Common myeloid progenitor, CD34-positive (primary cell): ENCODE data around the gene CHAMP1.

Source experiments
- CTCF ChIA-PET: fragments of 350-600 bp; sonication (Branson Sonifier 250); formaldehyde crosslinking; loops from one replicate; lab custom pipeline; 2021; ENCODE audit warnings: antibody characterized with exemption; lab: Charles Lee
- POLR2A ChIA-PET: fragments of 350-600 bp; sonication (Branson Sonifier 250); formaldehyde crosslinking; loops from one replicate; lab custom pipeline; 2021; ENCODE audit warnings: antibody characterized with exemption; lab: Charles Lee
- DNase-seq, 3 donors: peaks; one replicate each; pipeline versions ENCODE4 v3.0.0 to v3.0.0-alpha.2; 2013
- H3K27ac ChIP-seq, 2 experiments: 1 replicate in 1 of 2; 2 replicates in 1 of 2; pipeline ENCODE4 v1.7.0; 2013; ENCODE audit warnings: inconsistent platforms in 2 of 2, low read length in 2 of 2, mild to moderate bottlenecking in 2 of 2, low read depth in 1 of 2, moderate library complexity in 1 of 2; ENCODE audit not compliant: severe bottlenecking in 2 of 2, insufficient read depth in 1 of 2, poor library complexity in 1 of 2
- H3K27me3 ChIP-seq, 5 experiments: replicated peaks in 2 of 5; 1 replicate in 3 of 5; 2 replicates in 2 of 5; pipeline versions ENCODE4 v1.6.1 to v1.7.0; 2013; ENCODE audit warnings: low read length in 4 of 5, mild to moderate bottlenecking in 2 of 5, moderate library complexity in 2 of 5, inconsistent platforms in 1 of 5; ENCODE audit not compliant: insufficient read depth in 5 of 5, control insufficient read depth in 4 of 5
- H3K36me3 ChIP-seq, 4 experiments: 1 replicate in 2 of 4; 2 replicates in 2 of 4; pipeline versions ENCODE4 v1.6.1 to v1.7.0; 2013; ENCODE audit warnings: low read length in 3 of 4, control low read depth in 1 of 4, mild to moderate bottlenecking in 1 of 4; ENCODE audit not compliant: control insufficient read depth in 4 of 4, insufficient read depth in 4 of 4
- H3K4me1 ChIP-seq, 4 experiments: 1 replicate in 3 of 4; 2 replicates in 1 of 4; pipeline versions ENCODE4 v1.6.1 to v1.7.1; 2013; ENCODE audit warnings: low read length in 3 of 4, mild to moderate bottlenecking in 3 of 4, control low read depth in 1 of 4, inconsistent platforms in 1 of 4, moderate library complexity in 1 of 4; ENCODE audit not compliant: control insufficient read depth in 4 of 4, insufficient read depth in 4 of 4; ENCODE audit errors: control extremely low read depth in 1 of 4
- H3K4me3 ChIP-seq, 7 experiments: 1 replicate in 4 of 7; 2 replicates in 3 of 7; pipeline versions ENCODE4 v1.5.1 to v1.7.0; 2013; ENCODE audit warnings: mild to moderate bottlenecking in 7 of 7, low read length in 6 of 7, moderate library complexity in 6 of 7, inconsistent platforms in 2 of 7, low read depth in 2 of 7, control low read depth in 1 of 7; ENCODE audit not compliant: insufficient read depth in 4 of 7, control insufficient read depth in 1 of 7; ENCODE audit errors: extremely low read depth in 1 of 7
- H3K9me3 ChIP-seq, 5 experiments: 1 replicate in 4 of 5; 2 replicates in 1 of 5; pipeline versions ENCODE4 v1.6.1 to v1.7.1; 2013; ENCODE audit warnings: low read length in 4 of 5, mild to moderate bottlenecking in 2 of 5, inconsistent platforms in 1 of 5, low read depth in 1 of 5, moderate library complexity in 1 of 5; ENCODE audit not compliant: control insufficient read depth in 4 of 5, insufficient read depth in 2 of 5; ENCODE audit errors: control extremely low read depth in 1 of 5
- WGBS: methylation state at CpG from one replicate; pipeline ENCODE4 v1.1.5; 2013; ENCODE audit not compliant: insufficient coverage; 5-methylcytosine and 5-hydroxymethylcytosine counted together

The CHAMP1 gene

GRCh38 chr13:114275304-114275703 is 39.0 kb upstream of the CHAMP1 start:
- CTCF ChIA-PET: no interaction called here
- no peaks in the 10 kb centered on the region for H3K9me3 ChIP-seq
- WGBS: 50% methylated on average over 2 of the region's 7 CpGs
- peaks cover 10 to 43% (median 19%) of the 10 kb centered on the region in 4 experiments for H3K36me3 ChIP-seq
- peak overlapping the region in 1 of 7 experiments; percentile 27 for H3K4me3 ChIP-seq
- no peaks in the 10 kb centered on the region for H3K27me3 ChIP-seq
- POLR2A ChIA-PET: no interaction called here
- no peak overlapping the region for H3K27ac ChIP-seq
- DNase-seq: peak; percentile 39 to 72 (median 71)
- peaks cover 0 to 21% (median 11%) of the 10 kb centered on the region in 4 experiments for H3K4me1 ChIP-seq

DNA sequence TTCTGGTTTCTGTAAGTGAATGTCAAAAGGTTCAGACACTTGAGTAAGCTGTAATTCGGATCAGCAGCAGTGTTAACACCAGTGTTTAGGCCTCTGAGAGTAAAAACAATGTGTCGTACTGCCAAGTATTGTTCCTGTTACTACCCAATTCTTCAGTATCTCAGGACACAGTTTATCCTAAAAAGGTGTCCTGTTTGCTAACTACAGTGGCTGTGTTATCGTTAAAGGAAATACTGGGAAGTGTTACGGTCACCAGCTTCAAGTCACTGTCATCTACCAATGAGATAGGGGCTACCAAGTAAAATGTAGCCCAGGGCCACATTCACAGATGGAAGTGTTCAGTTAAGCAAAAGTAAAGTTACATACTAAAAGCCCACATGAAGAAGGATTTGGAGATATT is 35.2 kb upstream of the CHAMP1 start:
- H3K4me1 ChIP-seq: peaks cover 5 to 41% (median 32%) of the 10 kb centered on the region in 4 experiments
- ChIA-PET POLR2A (interaction anchor here (0.7 kb wide), 1 partner anchor 174 kb away, joined by 5 read pairs; no protein-coding TSS in a partner anchor), CTCF (interaction anchor here (0.9 kb wide), 1 partner anchor 42 kb away, joined by 3 read pairs; no protein-coding TSS in a partner anchor)
- H3K36me3 ChIP-seq: peaks cover 0 to 32% (median 4%) of the 10 kb centered on the region in 4 experiments
- no peak overlapping the region for H3K4me3 ChIP-seq
- no peaks in the 10 kb centered on the region for H3K27me3 ChIP-seq
- 94% methylated on average over 2 of the region's 4 CpGs for WGBS
- no peaks in the 10 kb centered on the region for H3K9me3 ChIP-seq
- H3K27ac ChIP-seq: peak overlapping the region in 1 of 2 experiments; percentile 95
- no peak for DNase-seq

DNA sequence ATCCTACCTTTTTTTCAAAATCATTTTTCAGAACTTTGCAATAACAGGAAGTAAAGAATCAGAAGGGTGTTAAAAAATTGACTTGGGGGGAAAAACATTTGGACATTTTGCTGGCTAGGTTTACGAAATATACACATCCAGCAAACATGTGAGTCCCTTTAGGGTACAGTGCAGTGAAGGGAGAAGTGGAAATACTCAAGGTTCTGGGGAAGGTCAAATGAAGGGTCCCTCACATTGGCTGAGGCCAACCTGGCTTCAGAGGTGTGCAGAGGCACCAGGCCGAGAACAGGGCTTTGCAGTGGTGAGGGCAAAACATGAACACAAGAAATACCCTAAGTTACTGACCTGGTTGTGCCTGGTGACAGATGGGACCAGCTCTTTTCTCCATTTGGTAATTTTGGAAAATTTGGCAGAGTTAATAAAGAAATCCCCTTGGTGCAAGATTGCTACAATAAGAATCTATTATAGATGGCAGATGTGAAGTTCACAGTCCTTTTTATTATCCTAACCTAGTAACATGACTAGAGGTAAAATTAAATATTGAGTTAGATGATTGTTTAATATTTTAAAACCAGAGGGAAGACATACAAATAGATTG is 34.4 kb upstream of the CHAMP1 start:
- POLR2A ChIA-PET: no interaction called here
- H3K36me3 ChIP-seq: peaks cover 2 to 32% (median 8%) of the 10 kb centered on the region in 4 experiments
- peaks cover 5 to 38% (median 32%) of the 10 kb centered on the region in 4 experiments for H3K4me1 ChIP-seq
- no peaks in the 10 kb centered on the region for H3K27me3 ChIP-seq
- H3K27ac ChIP-seq: peak overlapping the region in 1 of 2 experiments; percentile 95
- WGBS: 92% methylated on average over 2 of the region's 2 CpGs
- H3K4me3 ChIP-seq: peak overlapping the region in 2 of 7 experiments; percentile 19 to 23
- no peak for DNase-seq
- no peaks in the 10 kb centered on the region for H3K9me3 ChIP-seq
- CTCF ChIA-PET: interaction anchor here (0.9 kb wide), 1 partner anchor 42 kb away, joined by 3 read pairs; no protein-coding TSS in a partner anchor

GRCh38 chr13:114281351-114282040 is 32.8 kb upstream of the CHAMP1 start, which contains the start of gene UPF3A:
TSS of gene UPF3A (plus strand) at chr13:114281601. CDS start at chr13:114281640, 39 bp downstream.
- Histone ChIP-seq H3K4me1 (peaks cover 5 to 38% (median 23%) of the 10 kb centered on the region in 4 experiments), H3K9me3 (no peaks in the 10 kb centered on the region), H3K4me3 (peak within 1 kb of the TSS; percentile 67 to 93 (median 85)), H3K36me3 (peaks cover 5 to 30% (median 12%) of the 10 kb centered on the region in 4 experiments), H3K27me3 (no peaks in the 10 kb centered on the region), H3K27ac (peak within 1 kb of the TSS; percentile 89 to 95)
- ChIA-PET POLR2A (interaction anchor here (1.2 kb wide), 1 partner anchor 33 kb away, joined by 4 read pairs; the partner anchor contains the start of gene CHAMP1), CTCF (no interaction called here)
- WGBS: 0% methylated on average over 35 of the region's 89 CpGs
- peak; percentile 93 to 96 (median 96) for DNase-seq

DNA sequence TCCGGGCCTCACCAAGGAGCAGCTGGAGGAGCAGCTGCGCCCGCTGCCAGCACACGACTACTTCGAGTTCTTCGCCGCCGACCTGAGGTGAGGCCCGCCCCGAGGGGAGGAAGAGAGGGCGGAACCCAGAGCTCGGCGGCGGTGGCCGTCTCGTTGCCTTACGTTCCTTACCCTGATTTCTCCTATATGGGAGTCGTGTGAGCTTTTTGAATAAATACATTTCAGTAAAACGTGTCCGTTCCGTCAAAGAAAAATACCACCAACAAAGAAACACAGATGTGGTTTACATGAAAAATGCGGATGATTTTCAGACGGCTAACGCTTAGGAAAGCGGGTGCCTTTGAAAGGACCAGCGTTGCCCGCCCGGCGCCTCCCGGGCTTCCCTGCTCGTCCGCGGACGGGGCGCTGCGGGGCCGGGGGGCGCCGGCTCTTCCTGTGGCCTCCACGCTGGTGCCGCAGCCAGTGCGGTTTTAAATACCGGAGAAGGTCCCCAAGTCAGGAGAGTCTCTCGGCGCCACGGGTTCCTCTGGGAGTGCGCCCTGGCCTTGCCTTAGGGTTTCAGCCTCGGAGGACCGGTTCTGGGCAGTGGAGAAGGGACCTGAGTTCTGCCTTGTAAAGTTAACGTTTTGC is 32.1 kb upstream of the CHAMP1 start:
- no peaks in the 10 kb centered on the region for H3K27me3 ChIP-seq
- ChIA-PET POLR2A (interaction anchor here (1.2 kb wide), 1 partner anchor 33 kb away, joined by 4 read pairs; the partner anchor contains the start of gene CHAMP1), CTCF (no interaction called here)
- H3K4me1 ChIP-seq: peaks cover 5 to 38% (median 23%) of the 10 kb centered on the region in 4 experiments
- peak overlapping the region; percentile 54 to 93 (median 85) for H3K4me3 ChIP-seq
- no peaks in the 10 kb centered on the region for H3K9me3 ChIP-seq
- peak overlapping the region; percentile 52 to 95 for H3K27ac ChIP-seq
- peaks cover 12 to 33% (median 17%) of the 10 kb centered on the region in 4 experiments for H3K36me3 ChIP-seq
- WGBS: under 1% methylated on average over 38 of the region's 50 CpGs
- peak; percentile 74 to 87 (median 79) for DNase-seq

GRCh38 chr13:114283576-114283975 is 30.7 kb upstream of the CHAMP1 start:
- WGBS: 50% methylated on average over 1 of the region's 3 CpGs
- CTCF ChIA-PET: interaction anchor here (0.9 kb wide), 1 partner anchor 13 kb away, joined by 3 read pairs; no protein-coding TSS in a partner anchor

More at GRCh38 chr13:114283576-114283975, 30.7 kb upstream of the CHAMP1 start:
- Histone ChIP-seq H3K9me3 (no peaks in the 10 kb centered on the region), H3K4me1 (peaks cover 5 to 38% (median 23%) of the 10 kb centered on the region in 4 experiments), H3K4me3 (no peak overlapping the region), H3K27me3 (no peaks in the 10 kb centered on the region), H3K27ac (no peak overlapping the region), H3K36me3 (peaks cover 16 to 37% (median 26%) of the 10 kb centered on the region in 4 experiments)
- peak in 2 of 3 donors; percentile 15 to 33 for DNase-seq
- POLR2A ChIA-PET: interaction anchor here (0.9 kb wide), 1 partner anchor 30 kb away, joined by 3 read pairs; no protein-coding TSS in a partner anchor
